OCI-LY7 (cell line): ENCODE results near the gene FLAD1. TPM values are rescaled to one million over a fixed set of nuclear protein-coding genes. Genes with fewer than 3 reads are reported as not detected.

Source experiments
- BruUV-seq: library from RNA; stranded (reverse); fragments of 400-500 nt; replicated peaks from 2 replicates; lab custom pipeline; 2021; lab: Mats Ljungman, UMichigan
- CTCF ChIA-PET: fragments of 300-600 bp; sonication (Branson Sonifier 250); formaldehyde crosslinking; loops from one replicate; lab custom pipeline; 2022; ENCODE audit warnings: antibody characterized with exemption; ENCODE audit not compliant: unreplicated experiment; lab: Charles Lee
- POLR2A ChIA-PET: fragments of 300-600 bp; sonication (Branson Sonifier 250); formaldehyde crosslinking; loops from one replicate; lab custom pipeline; 2022; ENCODE audit warnings: antibody characterized with exemption; lab: Charles Lee
- DNase-seq: peaks from one replicate; pipeline ENCODE4 v3.0.0-alpha.2; 2015; ENCODE audit warnings: low spot score
- H2AFZ ChIP-seq: fragments of 200-600 bp; sonication (generic), shearing (Covaris generic); 2 replicates; pipeline ENCODE4 v1.6.1; 2014; ENCODE audit warnings: mild to moderate bottlenecking, antibody characterized with exemption, low read length, moderate library complexity
- H3K27ac ChIP-seq: fragments of 200-600 bp; sonication (generic); 2 replicates; pipeline ENCODE4 v1.5.1; 2014; ENCODE audit warnings: mixed run types, low read depth, mild to moderate bottlenecking, moderate library complexity, low read length, inconsistent platforms; ENCODE audit not compliant: poor library complexity, severe bottlenecking
- H3K36me3 ChIP-seq: fragments of 200-600 bp; sonication (generic); 2 replicates; pipeline ENCODE4 v1.6.1; 2014; ENCODE audit warnings: mild to moderate bottlenecking, antibody characterized with exemption, low read length, moderate library complexity, mixed read lengths; ENCODE audit not compliant: insufficient read depth
- H3K4me1 ChIP-seq: fragments of 200-600 bp; sonication (generic); 2 replicates; pipeline ENCODE4 v1.5.1; 2014; ENCODE audit warnings: mild to moderate bottlenecking, low read length; ENCODE audit not compliant: insufficient read depth, poor library complexity, severe bottlenecking
- H3K4me2 ChIP-seq: fragments of 200-600 bp; sonication (generic); 2 replicates; pipeline ENCODE4 v1.6.1; 2014; ENCODE audit warnings: mild to moderate bottlenecking, low read length
- H3K4me3 ChIP-seq: fragments of 200-600 bp; sonication (generic); 2 replicates; pipeline ENCODE4 v1.5.1; 2014; ENCODE audit warnings: mild to moderate bottlenecking, low read depth, low read length; ENCODE audit not compliant: poor library complexity, severe bottlenecking
- H3K79me2 ChIP-seq: fragments of 200-600 bp; sonication (generic); 2 replicates; pipeline ENCODE4 v1.6.1; 2016; ENCODE audit warnings: low read depth, mild to moderate bottlenecking, low read length, moderate library complexity, mixed read lengths; ENCODE audit not compliant: insufficient read depth
- H3K9me2 ChIP-seq: fragments of 200-600 bp; sonication (generic); 2 replicates; pipeline ENCODE4 v1.6.1; 2016; ENCODE audit warnings: mild to moderate bottlenecking, low read length, mixed read lengths; ENCODE audit not compliant: insufficient read depth
- H3K9me3 ChIP-seq: fragments of 200-600 bp; sonication (generic); 2 replicates; pipeline ENCODE4 v1.6.1; 2014; ENCODE audit warnings: mild to moderate bottlenecking, mixed run types, low read length, mixed read lengths
- H4K20me1 ChIP-seq: fragments of 200-600 bp; sonication (generic); 2 replicates; pipeline ENCODE4 v1.6.1; 2014; ENCODE audit warnings: mild to moderate bottlenecking, antibody characterized with exemption, low read length, moderate library complexity, mixed read lengths; ENCODE audit not compliant: insufficient read depth
- CTCF ChIP-seq: fragments of 200-600 bp; sonication (generic); conservative IDR thresholded peaks from 2 replicates; pipeline ENCODE4 v1.5.1; 2014; ENCODE audit warnings: mild to moderate bottlenecking, antibody characterized with exemption, low read length, moderate library complexity, mixed read lengths
- EZH2phosphoT487 ChIP-seq: fragments of 200-600 bp; sonication (generic); IDR thresholded peaks from 2 replicates; pipeline ENCODE4 v1.6.1; 2018; ENCODE audit warnings: low read depth, borderline replicate concordance, mild to moderate bottlenecking, mixed run types, antibody characterized with exemption, low read length, moderate library complexity, mixed read lengths
- intact Hi-C: fragments of 100-400 bp; cut with micrococcal nuclease; formaldehyde crosslinking; loops from one replicate; pipeline ENCODE4 v1.10.0; 2022; ENCODE audit not compliant: unreplicated experiment
- total RNA-seq, 2 experiments: library from RNA; depleted of rRNA in 1 of 2; stranded (reverse); fragments of >200 nt in 1 of 2; shearing (Covaris generic) in 1 of 2; gene quantifications; 2 replicates each; pipeline ENCODE4 v1.2.3, GENCODE V29; 2014 to 2022

Gene FLAD1
- total RNA-seq, 2 experiments from 2014 or later = 52.7 to 57.9 TPM

GRCh38 chr1:155022136-155022926 lies 39.2 kb downstream of the FLAD1 start:
- Histone ChIP-seq H3K27ac (no peak overlapping the region), H3K79me2 (no peaks in the 10 kb centered on the region), H2AFZ (no peak overlapping the region), H3K4me1 (peaks cover 17% of the 10 kb centered on the region), H3K4me2 (no peak overlapping the region), H3K36me3 (no peaks in the 10 kb centered on the region), H3K9me3 (no peaks in the 10 kb centered on the region), H3K4me3 (no peak overlapping the region), H3K9me2 (no peaks in the 10 kb centered on the region), H4K20me1 (no peaks in the 10 kb centered on the region)
- TF ChIP-seq CTCF (no peak), EZH2phosphoT487 (no peak)
- no TSS peak for BruUV-seq
- DNase-seq = no peak
- CTCF ChIA-PET = interaction anchor here (1.3 kb wide), 1 partner anchor 66 kb away, joined by 3 read pairs; the partner anchor contains the start of gene PBXIP1
- intact Hi-C loops = no loop called here
- POLR2A ChIA-PET = interaction anchor here (0.7 kb wide), 2 partner anchors 9 to 48 kb away, joined by 3 read pairs; no protein-coding TSS in a partner anchor

GRCh38 chr1:155022927-155023236 lies 39.7 kb downstream of the FLAD1 start:
- Histone ChIP-seq H3K9me2 (no peaks in the 10 kb centered on the region), H3K27ac (no peak overlapping the region), H3K9me3 (no peaks in the 10 kb centered on the region), H4K20me1 (no peaks in the 10 kb centered on the region), H3K4me2 (no peak overlapping the region), H3K36me3 (no peaks in the 10 kb centered on the region), H3K4me3 (no peak overlapping the region), H2AFZ (no peak overlapping the region), H3K4me1 (peaks cover 11% of the 10 kb centered on the region), H3K79me2 (no peaks in the 10 kb centered on the region)
- BruUV-seq = no TSS peak
- DNase-seq = no peak
- ChIA-PET POLR2A (interaction anchor here (0.7 kb wide), 1 partner anchor 10 kb away, joined by 3 read pairs; no protein-coding TSS in a partner anchor), CTCF (interaction anchor here (1.3 kb wide), 1 partner anchor 67 kb away, joined by 3 read pairs; the partner anchor contains the start of gene PBXIP1)
- no peak for TF ChIP-seq EZH2phosphoT487
- TF ChIP-seq CTCF = no peak
- intact Hi-C loops = no loop called here

GRCh38 chr1:155023627-155024026 lies 40.5 kb downstream of the FLAD1 start:
- no peak overlapping the region for H3K27ac ChIP-seq
- H2AFZ ChIP-seq = no peak overlapping the region
- TF ChIP-seq EZH2phosphoT487 = no peak
- no peak for TF ChIP-seq CTCF
- no peaks in the 10 kb centered on the region for H3K9me2 ChIP-seq
- BruUV-seq = no TSS peak
- H4K20me1 ChIP-seq = no peaks in the 10 kb centered on the region
- H3K4me3 ChIP-seq = no peak overlapping the region
- no peaks in the 10 kb centered on the region for H3K9me3 ChIP-seq
- no peak overlapping the region for H3K4me2 ChIP-seq
- intact Hi-C loops = no loop called here
- no peaks in the 10 kb centered on the region for H3K79me2 ChIP-seq
- peaks cover 4% of the 10 kb centered on the region for H3K4me1 ChIP-seq
- no peak for DNase-seq
- H3K36me3 ChIP-seq = no peaks in the 10 kb centered on the region
- ChIA-PET CTCF (interaction anchor here (1.3 kb wide), 1 partner anchor 68 kb away, joined by 3 read pairs; the partner anchor contains the start of gene PBXIP1), POLR2A (no interaction called here)
